GM13977 (cell line): ENCODE data around the gene DPYSL5.

Experiments used
- DNase-seq: peaks from one replicate; pipeline ENCODE4 v3.0.0; 2012; ENCODE audit warnings: low spot score
- CTCF ChIP-seq: IDR thresholded peaks from 2 replicates; pipeline ENCODE4 v1.5.1; 2012; ENCODE audit warnings: mild to moderate bottlenecking, control low read depth; ENCODE audit not compliant: insufficient read depth; ENCODE audit errors: extremely low read depth, missing control alignments
- in situ Hi-C: fragments of 300-500 bp; cut with MboI; formaldehyde crosslinking; loops from one replicate; pipeline ENCODE4 v1.12.0; 2022; ENCODE audit warnings: low sequenced_read_pairs, low pct_unique_long_range_greater_than_20kb, mixed read lengths, inconsistent platforms; ENCODE audit not compliant: unreplicated experiment

The DPYSL5 gene

GRCh38 chr2:26924731-26925099 lies 76.8 kb downstream of the DPYSL5 start:
- in situ Hi-C loops = no loop called here
- no peak for DNase-seq
- TF ChIP-seq CTCF = no peak

- DNase-seq = no peak
- in situ Hi-C loops = no loop called here
- TF ChIP-seq CTCF = no peak
These were observed 77.3 kb downstream of the DPYSL5 start for GRCh38 chr2:26925100-26925791.

- in situ Hi-C loops = no loop called here
- no peak for DNase-seq
- TF ChIP-seq CTCF = no peak
These were observed 79.3 kb downstream of the DPYSL5 start for GRCh38 chr2:26927221-26927620.

GRCh38 chr2:26932974-26933373 lies 85.0 kb downstream of the DPYSL5 start:
- TF ChIP-seq CTCF = no peak
- in situ Hi-C loops = loop anchor here (10.0 kb wide), 1 partner anchor 88 kb away; the partner anchor contains the start of gene DPYSL5
- DNase-seq = no peak

- DNase-seq = no peak
- TF ChIP-seq CTCF = no peak
- in situ Hi-C loops = loop anchor here (10.0 kb wide), 1 partner anchor 89 kb away; the partner anchor contains the start of gene DPYSL5
These were observed 85.8 kb downstream of the DPYSL5 start for GRCh38 chr2:26933431-26934334.

GRCh38 chr2:26934335-26934724 lies 86.4 kb downstream of the DPYSL5 start:
- no peak for TF ChIP-seq CTCF
- DNase-seq = no peak
- in situ Hi-C loops = loop anchor here (10.0 kb wide), 1 partner anchor 90 kb away; the partner anchor contains the start of gene DPYSL5
